GM10266 (cell line): ENCODE data around the gene SSR1.
"Not testable (repeated sequence)": the region's sequence is repeated elsewhere in the genome, so short reads cannot be mapped to it uniquely, and the experiment has no call there.

Source experiments
- DNase-seq: peaks from one replicate; pipeline ENCODE4 v3.0.0; 2012; ENCODE audit errors: extremely low spot score
- CTCF ChIP-seq: IDR thresholded peaks from 2 replicates; pipeline ENCODE4 v1.5.1; 2012; ENCODE audit warnings: mild to moderate bottlenecking, low read depth; ENCODE audit not compliant: control insufficient read depth, insufficient read depth; ENCODE audit errors: missing control alignments

The SSR1 gene

GRCh38 chr6:7312616-7313504 lies at the start of gene SSR1:
SSR1 (minus strand) TSS chr6:7313199; CDS start chr6:7313120, 79 bp downstream.
- TF ChIP-seq CTCF: no peak
- DNase-seq: peak; percentile 99

GRCh38 chr6:7351916-7352315 lies 38.9 kb upstream of the SSR1 start:
- DNase-seq: not testable (repeated sequence)

- DNase-seq: not testable (repeated sequence)
These were observed 37.6 kb upstream of the SSR1 start for GRCh38 chr6:7350591-7350990.

GRCh38 chr6:7347551-7347997 lies 34.6 kb upstream of the SSR1 start:
- DNase-seq: not testable (repeated sequence)

- DNase-seq: not testable (repeated sequence)
These were observed 31.9 kb upstream of the SSR1 start for GRCh38 chr6:7344773-7345450.

GRCh38 chr6:7343546-7344475 lies 30.8 kb upstream of the SSR1 start:
- TF ChIP-seq CTCF: no peak
- no peak for DNase-seq

- no peak for DNase-seq
- TF ChIP-seq CTCF: no peak
These were observed 29.2 kb upstream of the SSR1 start for GRCh38 chr6:7341989-7342742.

- no peak for DNase-seq
- TF ChIP-seq CTCF: no peak
These were observed 28.3 kb upstream of the SSR1 start for GRCh38 chr6:7341271-7341670.
